DND-41 (cell line): ENCODE measurements around the gene GET4.

Source experiments
- CTCF ChIP-seq: IDR thresholded peaks from 2 replicates; pipeline ENCODE4 v1.5.1; 2012; ENCODE audit warnings: borderline replicate concordance, low read length, moderate library complexity, mild to moderate bottlenecking; ENCODE audit not compliant: poor library complexity, severe bottlenecking; ENCODE audit errors: extremely low read depth
- EZH2 ChIP-seq: IDR thresholded peaks from 3 replicates; pipeline ENCODE4 v1.6.1; 2012; ENCODE audit warnings: borderline replicate concordance, low read depth, mild to moderate bottlenecking, moderate library complexity, low read length, inconsistent platforms; ENCODE audit not compliant: severe bottlenecking

GRCh38 chr7:924541-925231 is 48.3 kb downstream of the GET4 start:
- no peak for TF ChIP-seq CTCF
- no peak for TF ChIP-seq EZH2
